ENCODE results near the gene MCC.

DNA sequence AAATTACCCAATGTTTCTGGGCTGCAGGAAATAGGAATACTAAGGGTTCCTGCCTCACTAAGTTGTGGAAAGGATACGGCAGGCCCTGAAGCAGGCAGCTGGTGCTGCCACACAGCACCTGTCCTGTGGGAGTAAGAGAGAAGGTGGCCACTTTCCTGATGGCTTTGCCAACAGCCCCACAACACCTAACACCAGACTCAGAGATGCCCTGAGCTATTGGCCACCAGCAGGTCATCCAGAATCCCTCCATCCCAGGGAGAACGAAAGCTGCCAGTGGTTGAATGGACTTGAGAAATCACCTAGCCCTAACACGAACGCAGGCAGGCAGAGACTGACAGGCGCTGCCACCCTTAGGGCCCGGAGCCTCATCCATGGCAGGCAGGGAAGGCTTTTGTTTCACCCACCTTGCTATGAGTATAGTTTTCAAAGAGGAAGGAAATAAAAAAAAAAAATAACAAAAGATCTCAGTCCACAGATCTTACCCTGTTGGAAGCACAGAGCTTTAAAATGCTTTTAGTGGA lies 429.5 kb downstream of the MCC start:
- no peak for TF ChIP-seq POLR2A (IDR thresholded peaks at IDR 0.05; ENCODE audit: low read length)
- no peak for TF ChIP-seq GATA1 (IDR thresholded peaks at IDR 0.05; ENCODE audit: low read depth, low read length)

Data from erythroblast (primary cell).